Fibroblast of lung (primary cell): ENCODE measurements around the gene PAM.

ENCODE experiments used
- EZH2 ChIP-seq: IDR thresholded peaks from 2 replicates; pipeline ENCODE4 v1.5.1; 2012; ENCODE audit warnings: low read length, control low read depth, mild to moderate bottlenecking; ENCODE audit errors: missing control alignments
- TF ChIP-seq, protein P1 (sequence below), 2 donors: IDR thresholded peaks in 1 of 2; conservative IDR thresholded peaks in 1 of 2; 1 replicate in 1 of 2; 2 replicates in 1 of 2; pipeline ENCODE4 v1.5.1; 2011 to 2012; ENCODE audit warnings: low read length in 2 of 2, control low read depth in 1 of 2, inconsistent platforms in 1 of 2, low read depth in 1 of 2, mild to moderate bottlenecking in 1 of 2

DNA sequence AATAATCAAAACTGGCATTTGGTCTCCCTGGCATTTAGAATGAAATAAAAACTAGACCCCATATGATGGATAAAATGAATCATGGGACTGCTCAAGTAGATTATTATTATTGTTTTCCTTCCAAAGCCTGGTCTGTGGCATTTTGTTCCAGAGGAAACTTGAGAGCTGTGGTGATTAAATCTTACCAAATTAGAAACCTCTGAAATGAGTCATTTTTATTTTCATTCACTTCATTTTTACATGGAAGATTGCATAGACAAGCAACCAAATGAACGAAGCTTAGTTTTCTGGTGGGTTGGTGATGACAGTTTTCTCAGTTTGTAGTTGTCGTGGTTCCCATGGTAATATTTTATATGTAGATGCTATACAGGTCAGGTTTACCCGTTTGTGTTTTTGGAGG is 23.4 kb downstream of the PAM start:
- TF ChIP-seq, protein P1, sequence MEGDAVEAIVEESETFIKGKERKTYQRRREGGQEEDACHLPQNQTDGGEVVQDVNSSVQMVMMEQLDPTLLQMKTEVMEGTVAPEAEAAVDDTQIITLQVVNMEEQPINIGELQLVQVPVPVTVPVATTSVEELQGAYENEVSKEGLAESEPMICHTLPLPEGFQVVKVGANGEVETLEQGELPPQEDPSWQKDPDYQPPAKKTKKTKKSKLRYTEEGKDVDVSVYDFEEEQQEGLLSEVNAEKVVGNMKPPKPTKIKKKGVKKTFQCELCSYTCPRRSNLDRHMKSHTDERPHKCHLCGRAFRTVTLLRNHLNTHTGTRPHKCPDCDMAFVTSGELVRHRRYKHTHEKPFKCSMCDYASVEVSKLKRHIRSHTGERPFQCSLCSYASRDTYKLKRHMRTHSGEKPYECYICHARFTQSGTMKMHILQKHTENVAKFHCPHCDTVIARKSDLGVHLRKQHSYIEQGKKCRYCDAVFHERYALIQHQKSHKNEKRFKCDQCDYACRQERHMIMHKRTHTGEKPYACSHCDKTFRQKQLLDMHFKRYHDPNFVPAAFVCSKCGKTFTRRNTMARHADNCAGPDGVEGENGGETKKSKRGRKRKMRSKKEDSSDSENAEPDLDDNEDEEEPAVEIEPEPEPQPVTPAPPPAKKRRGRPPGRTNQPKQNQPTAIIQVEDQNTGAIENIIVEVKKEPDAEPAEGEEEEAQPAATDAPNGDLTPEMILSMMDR (conservative IDR thresholded peaks at IDR 0.05 in 1 of 2, IDR thresholded peaks at IDR 0.05 in 1 of 2; ENCODE audit: low read depth in 1 of 2, low read length in 2 of 2) = no peak
- TF ChIP-seq EZH2 = no peak
